Thoracic aorta (tissue), 2 donors: ENCODE results near the gene ATE1. TPM values are rescaled to one million over a fixed set of nuclear protein-coding genes. Genes with fewer than 3 reads are reported as not detected.

ENCODE experiments used
- ATAC-seq: fragments of 150-250 bp; one replicate; pipeline ENCODE4 v1.8.0; 2017; ENCODE audit warnings: low read depth; ENCODE audit not compliant: insufficient number of reproducible peaks, low FRiP score
- DNase-seq: peaks from one replicate; pipeline ENCODE4 v3.0.0-alpha.2; 2020; ENCODE audit warnings: low spot score
- H3K27ac ChIP-seq, 2 donors: fragments of 200-600 bp; sonication (generic); 1 replicate in 1 of 2; 2 replicates in 1 of 2; pipeline ENCODE4 v1.5.1; 2016; ENCODE audit warnings: mild to moderate bottlenecking in 2 of 2, moderate library complexity in 2 of 2
- H3K27me3 ChIP-seq: fragments of 200-600 bp; sonication (generic); replicated peaks from 2 replicates; pipeline ENCODE4 v1.6.0; 2016; ENCODE audit warnings: mild to moderate bottlenecking; ENCODE audit not compliant: insufficient read depth
- H3K36me3 ChIP-seq: fragments of 200-600 bp; sonication (generic); one replicate; pipeline ENCODE4 v1.5.1; 2016
- H3K4me1 ChIP-seq, 2 donors: fragments of 200-600 bp; sonication (generic); 1 replicate in 1 of 2; 2 replicates in 1 of 2; pipeline versions ENCODE4 v1.5.1 to v1.6.0; 2016; ENCODE audit warnings: low read depth in 2 of 2, mild to moderate bottlenecking in 1 of 2; ENCODE audit not compliant: control insufficient read depth in 1 of 2
- H3K4me3 ChIP-seq: fragments of 200-600 bp; sonication (generic); 2 replicates; pipeline ENCODE4 v1.5.1; 2016; ENCODE audit warnings: mild to moderate bottlenecking
- H3K9me3 ChIP-seq: fragments of 200-600 bp; sonication (generic); 2 replicates; pipeline ENCODE4 v1.5.1; 2016
- CTCF ChIP-seq: fragments of 200-600 bp; sonication (generic); IDR thresholded peaks from one replicate; pipeline ENCODE4 v1.5.1; 2019; ENCODE audit warnings: antibody characterized with exemption
- total RNA-seq, 2 donors: library from RNA; depleted of rRNA; stranded (reverse); fragments of >200 nt; gene quantifications; one replicate each; pipeline versions ENCODE4 v1.1.0 to v1.2.3, GENCODE V29; 2016

ATE1 gene
- total RNA-seq, 2 donors from 2014 or later: 14.8 to 27.4 TPM

- ATAC-seq: no peak
Measured at GRCh38 chr10:121860810-121861209, 67.0 kb downstream of the ATE1 start.

DNA sequence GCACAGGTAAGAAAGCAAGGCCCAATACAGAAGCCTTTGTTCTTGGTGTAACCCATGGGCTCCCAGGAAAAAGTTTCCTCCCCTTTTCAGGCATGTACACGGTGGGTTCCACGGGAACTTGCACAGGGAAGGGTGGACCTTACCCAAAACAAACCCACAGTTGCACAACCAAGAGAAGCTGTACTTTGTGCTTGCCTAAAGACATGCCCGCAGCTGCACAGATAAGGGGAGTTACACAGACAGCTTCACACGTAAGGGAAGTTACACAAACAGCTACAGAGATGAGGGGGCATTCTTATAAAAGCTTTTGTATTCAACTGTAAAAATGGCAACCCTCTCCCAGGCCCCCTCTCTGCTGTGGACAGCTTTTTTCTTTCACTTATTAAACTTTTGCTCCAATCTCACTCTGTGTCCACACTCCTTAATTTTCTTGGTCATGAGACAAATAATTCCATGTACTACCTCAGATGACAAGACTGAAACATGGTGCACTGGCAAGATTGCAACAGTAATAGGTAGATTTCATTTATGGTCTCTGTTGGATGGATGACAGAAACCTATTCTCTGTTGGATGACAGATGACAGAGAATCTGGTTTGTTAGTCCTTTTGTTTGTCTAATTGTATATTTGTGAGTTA lies 72.9 kb downstream of the ATE1 start:
- peaks cover 5% of the 10 kb centered on the region for H3K36me3 ChIP-seq
- no peak for ATAC-seq
- no peak overlapping the region for H3K27ac ChIP-seq
- no peaks in the 10 kb centered on the region for H3K9me3 ChIP-seq
- no peak overlapping the region for H3K4me3 ChIP-seq
- H3K27me3 ChIP-seq: no peaks in the 10 kb centered on the region
- no peak for DNase-seq
- TF ChIP-seq CTCF: no peak
- H3K4me1 ChIP-seq: no peaks in the 10 kb centered on the region

More at GRCh38 chr10:121860810-121861209, 67.0 kb downstream of the ATE1 start:
- H3K4me3 ChIP-seq: no peak overlapping the region
- DNase-seq: no peak
- H3K4me1 ChIP-seq: no peaks in the 10 kb centered on the region
- no peaks in the 10 kb centered on the region for H3K36me3 ChIP-seq
- H3K9me3 ChIP-seq: no peaks in the 10 kb centered on the region
- H3K27ac ChIP-seq: no peak overlapping the region
- H3K27me3 ChIP-seq: no peaks in the 10 kb centered on the region
- no peak for TF ChIP-seq CTCF

DNA sequence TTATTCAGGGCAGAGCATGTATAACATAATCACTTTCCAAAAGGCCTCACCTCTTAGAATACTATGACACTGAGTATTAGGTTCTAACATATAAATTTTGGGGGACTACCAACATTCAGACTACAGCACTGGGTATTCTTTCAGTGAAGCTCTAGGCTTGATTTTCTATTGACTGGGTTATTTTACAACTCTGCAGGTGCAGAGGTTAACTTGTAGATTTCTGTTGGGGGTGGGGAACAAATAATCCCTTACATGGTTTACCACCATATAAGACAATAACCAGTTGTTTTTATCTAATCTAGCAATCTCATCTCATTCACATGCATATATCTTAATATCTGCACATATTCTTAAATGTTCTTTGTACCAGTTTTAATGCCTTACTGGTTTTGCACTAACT lies 73.9 kb downstream of the ATE1 start:
- no peak for ATAC-seq
- no peak overlapping the region for H3K4me3 ChIP-seq
- H3K27ac ChIP-seq: no peak overlapping the region
- no peaks in the 10 kb centered on the region for H3K9me3 ChIP-seq
- TF ChIP-seq CTCF: no peak
- DNase-seq: no peak
- H3K27me3 ChIP-seq: no peaks in the 10 kb centered on the region
- no peaks in the 10 kb centered on the region for H3K4me1 ChIP-seq
- peaks cover 13% of the 10 kb centered on the region for H3K36me3 ChIP-seq

- no peaks in the 10 kb centered on the region for H3K9me3 ChIP-seq
- no peak for ATAC-seq
Measured at GRCh38 chr10:121851786-121852185, 76.0 kb downstream of the ATE1 start.

DNA sequence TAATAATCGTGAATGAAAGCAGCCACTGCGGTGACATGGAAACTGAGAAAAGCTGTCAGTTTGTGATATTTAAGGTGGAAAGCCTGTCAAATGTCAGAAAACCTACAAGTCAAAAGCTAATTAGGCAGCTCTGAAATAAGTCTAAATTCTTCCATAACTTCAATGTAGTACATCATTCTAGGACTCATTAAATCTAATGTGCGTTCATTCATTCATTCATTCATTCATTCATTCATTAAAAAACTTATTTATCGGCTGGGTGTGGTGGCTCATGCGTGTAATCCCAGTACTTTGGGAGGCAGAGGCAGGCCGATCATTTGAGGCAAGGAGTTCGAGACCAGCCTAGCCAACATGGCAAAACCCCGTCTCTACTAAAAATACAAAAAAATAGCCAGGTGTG lies 79.7 kb downstream of the ATE1 start:
- no peaks in the 10 kb centered on the region for H3K9me3 ChIP-seq
- H3K27ac ChIP-seq: no peak overlapping the region
- no peak overlapping the region for H3K4me3 ChIP-seq
- H3K36me3 ChIP-seq: peaks cover 19% of the 10 kb centered on the region
- H3K27me3 ChIP-seq: no peaks in the 10 kb centered on the region
- no peaks in the 10 kb centered on the region for H3K4me1 ChIP-seq
- DNase-seq: no peak
- no peak for ATAC-seq
- no peak for TF ChIP-seq CTCF

More at GRCh38 chr10:121851786-121852185, 76.0 kb downstream of the ATE1 start:
- Histone ChIP-seq H3K4me3 (no peak overlapping the region), H3K4me1 (no peaks in the 10 kb centered on the region), H3K27me3 (no peaks in the 10 kb centered on the region), H3K36me3 (peaks cover 16% of the 10 kb centered on the region), H3K27ac (no peak overlapping the region)
- no peak for TF ChIP-seq CTCF
- no peak for DNase-seq
